HG03175 (cell line): ENCODE data around the gene CRB1.

Experiments
- ATAC-seq: cut with Tn5 transposase; IDR thresholded peaks from one replicate; pipeline ENCODE4 v1.9.1; 2021; ENCODE audit warnings: mild to moderate bottlenecking, moderate library complexity; ENCODE audit not compliant: unreplicated experiment

Gene CRB1

DNA sequence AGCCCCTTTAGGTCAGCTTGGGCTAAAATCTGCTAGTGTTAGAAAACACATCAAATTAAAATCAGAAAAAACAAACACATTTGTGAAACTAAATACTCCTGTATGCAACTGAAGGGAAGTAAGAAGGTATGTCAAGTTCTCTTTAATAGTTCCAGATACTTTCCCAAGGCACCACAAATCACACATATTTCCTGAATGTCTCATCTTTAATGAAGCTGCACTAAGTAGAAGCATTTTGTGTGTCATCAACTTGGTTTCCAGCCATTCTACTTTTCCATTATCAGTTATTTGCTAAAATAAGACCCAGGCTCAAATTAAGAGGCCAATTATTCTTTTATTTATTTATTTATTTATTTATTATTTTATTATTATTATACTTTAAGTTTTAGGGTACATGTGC is 34.7 kb downstream of the CRB1 start:
- no peak for ATAC-seq

DNA sequence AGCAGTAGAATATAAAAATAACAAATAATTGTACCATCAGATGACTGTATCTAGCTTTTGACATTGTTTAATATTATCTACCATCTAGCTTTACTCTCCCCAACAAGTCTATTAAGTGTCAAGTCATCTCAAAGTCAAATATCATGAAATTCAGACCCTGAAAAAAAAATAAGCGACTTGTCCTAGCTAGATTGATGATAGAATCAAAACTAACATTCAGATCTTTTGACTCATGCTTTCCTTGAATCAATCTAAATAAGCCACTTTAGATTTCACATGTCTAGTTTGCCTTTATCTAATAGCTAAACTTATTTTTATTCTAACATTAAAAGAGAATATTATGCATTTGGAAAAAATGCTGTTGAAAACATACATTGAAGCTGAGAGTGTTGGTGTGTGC is 35.4 kb downstream of the CRB1 start:
- no peak for ATAC-seq

DNA sequence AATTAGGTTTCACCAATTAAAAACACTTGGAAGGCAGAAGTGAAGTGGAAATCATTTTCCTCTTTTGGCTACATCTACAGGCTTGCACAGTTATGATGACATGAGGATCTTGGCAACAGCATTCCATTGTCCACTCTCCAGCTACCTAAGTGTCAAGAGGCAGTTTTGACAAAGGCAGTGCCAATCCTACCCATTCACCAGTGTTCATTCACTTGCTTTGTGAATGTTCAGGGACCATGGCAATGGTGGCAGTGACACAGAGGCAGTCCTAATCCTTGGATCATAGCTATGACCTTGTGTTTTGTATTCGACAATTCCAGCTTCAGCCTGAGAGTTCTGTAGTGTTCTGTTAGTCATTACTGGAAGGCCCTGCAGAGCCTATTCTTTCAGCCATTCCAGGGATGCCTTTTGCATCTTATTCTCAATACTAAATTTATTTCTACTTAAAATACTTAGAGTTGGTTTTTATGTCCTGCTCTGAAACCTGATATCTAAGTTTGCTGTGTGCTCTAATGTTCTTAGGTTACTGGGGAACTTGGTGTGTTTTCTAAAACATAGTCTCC is 36.7 kb downstream of the CRB1 start:
- ATAC-seq: no peak

DNA sequence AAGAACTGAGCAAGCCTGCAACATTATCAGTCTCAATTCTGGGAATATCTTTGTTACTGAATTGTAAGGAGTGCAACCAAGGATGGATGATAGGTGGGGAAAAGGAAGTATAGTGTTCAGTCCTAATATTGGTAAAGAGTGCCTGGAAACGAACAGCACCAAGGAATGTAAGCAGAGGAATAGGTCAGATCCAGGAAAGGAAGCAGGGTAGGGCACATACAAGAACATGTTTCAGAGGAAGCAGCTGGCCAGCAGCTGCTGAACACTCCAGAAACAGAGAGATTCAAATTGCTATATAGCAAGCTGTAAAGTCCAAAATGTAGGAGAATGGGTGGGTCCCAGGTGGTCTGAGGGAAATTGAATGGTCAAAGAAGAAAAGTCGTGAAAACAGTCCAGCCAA is 37.9 kb downstream of the CRB1 start:
- no peak for ATAC-seq

DNA sequence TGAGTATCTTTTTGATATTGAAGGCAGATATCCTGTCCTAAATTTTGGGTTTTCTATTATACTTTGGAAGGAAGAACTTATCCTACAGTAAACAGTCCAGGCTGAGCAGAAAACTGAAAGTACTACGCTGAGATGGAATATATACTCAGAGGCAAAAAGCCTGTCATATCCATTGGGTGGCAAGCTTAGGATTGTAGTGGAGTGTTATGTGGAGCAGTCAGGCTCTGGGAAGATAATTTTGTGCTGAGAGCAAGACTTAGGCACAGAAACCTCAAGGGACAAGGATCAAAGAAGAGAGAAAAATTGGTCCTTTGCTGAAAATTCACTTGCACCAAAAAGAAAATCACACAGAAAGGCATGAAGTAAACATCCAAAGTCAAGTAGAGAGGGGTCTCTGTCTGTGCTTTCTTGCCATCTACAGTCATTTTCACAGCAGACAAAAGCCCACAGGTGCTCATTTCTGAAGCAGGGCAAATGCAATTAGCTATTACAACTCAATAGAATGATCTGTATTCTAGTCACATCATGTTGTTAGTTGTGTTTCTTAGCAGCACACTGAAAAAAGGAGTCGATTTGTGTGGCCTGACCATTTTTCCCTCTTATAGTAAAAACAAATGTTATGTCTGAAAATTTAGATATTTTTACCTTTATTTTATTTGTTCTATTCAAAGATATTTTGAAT is 38.5 kb downstream of the CRB1 start:
- ATAC-seq: no peak

DNA sequence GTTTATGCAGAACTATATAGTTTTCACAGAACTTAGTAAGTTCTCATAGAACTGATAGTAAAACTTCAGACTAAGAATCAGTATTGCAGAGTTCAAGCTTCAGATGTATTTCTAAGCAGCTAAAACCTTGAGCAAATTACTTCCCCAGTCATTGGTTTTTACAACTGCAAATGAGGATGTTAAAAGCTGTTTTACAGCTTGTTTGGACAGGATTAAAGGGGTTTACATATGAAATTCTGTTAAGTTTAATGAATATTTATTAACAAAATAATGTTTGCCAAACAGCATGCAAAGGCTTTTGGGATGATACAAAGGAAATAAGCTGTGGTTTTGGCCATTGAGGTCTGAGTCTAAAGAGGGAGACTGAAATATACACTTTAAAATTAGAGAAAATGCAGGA is 39.1 kb downstream of the CRB1 start:
- no peak for ATAC-seq

DNA sequence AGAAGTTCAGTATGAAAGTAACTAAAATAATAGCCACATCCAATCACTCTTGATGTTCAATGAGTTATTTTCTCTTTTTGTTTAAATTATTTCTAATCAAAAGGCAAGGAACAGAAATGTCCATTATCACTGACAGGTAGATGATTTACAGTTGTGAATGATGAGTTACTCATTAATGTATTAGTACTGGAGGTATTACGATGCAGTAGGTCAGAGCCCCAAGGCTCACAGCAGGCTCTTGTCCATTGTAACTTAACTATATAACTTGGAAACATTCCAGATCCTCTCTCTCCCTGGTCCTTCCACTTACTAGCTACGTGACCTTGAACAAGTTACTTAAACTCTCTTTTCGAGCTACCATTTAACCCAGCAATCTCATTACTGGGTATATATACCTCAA is 39.5 kb downstream of the CRB1 start:
- no peak for ATAC-seq

DNA sequence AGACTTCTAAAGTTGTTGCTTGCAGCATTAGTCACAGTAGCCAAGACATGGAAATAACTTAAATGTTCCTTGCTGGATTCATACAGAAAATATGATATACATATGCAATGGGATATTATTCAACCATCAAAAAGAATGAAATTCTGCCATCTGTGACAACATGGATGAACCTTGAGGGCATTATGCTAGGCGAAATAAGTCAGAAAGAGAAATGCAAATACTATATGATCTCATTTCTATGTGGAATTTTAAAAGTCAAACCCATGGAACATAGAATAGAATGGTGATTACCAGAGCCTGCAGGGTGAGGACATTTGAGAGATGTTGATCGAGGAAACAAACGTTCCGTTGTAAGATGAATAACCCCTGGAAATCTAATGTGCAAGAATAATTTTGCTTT is 43.0 kb downstream of the CRB1 start:
- ATAC-seq: no peak

DNA sequence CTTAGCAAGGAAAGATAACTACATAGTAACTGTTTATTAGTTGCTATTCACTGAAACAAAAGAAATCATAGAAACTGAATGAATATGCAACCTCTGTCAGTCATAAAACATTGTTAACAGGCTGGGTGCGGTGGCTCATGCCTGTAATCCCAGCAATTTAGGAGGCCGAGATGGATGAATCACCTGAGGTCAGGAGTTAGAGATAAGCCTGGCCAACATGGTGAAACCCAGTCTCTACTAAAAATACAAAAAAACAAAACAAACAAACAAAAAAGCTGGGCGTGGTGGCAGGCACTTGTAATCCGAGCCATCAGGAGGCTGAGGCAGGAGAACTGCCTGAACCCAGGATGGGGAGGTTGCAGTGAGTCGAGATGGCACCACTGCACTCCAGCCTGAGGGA is 44.1 kb downstream of the CRB1 start:
- ATAC-seq: no peak

DNA sequence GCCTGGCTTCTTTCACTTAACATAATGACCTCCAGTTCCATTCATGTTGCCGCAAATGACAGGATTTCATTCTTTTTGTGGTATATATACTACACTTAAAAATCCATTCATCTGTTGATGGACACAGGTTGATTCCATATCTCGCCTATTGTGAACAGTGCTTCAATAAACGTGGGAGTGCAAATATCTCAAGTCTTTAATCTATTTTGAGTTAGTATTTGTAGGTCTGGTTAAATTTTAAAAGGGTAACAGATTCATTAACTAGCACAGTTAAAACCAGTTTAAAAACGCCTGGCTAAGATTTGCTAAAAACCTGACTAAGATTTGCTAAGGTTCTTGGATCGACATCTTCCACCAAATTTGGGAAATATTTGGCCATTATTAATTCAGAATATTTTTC is 45.7 kb downstream of the CRB1 start:
- no peak for ATAC-seq

DNA sequence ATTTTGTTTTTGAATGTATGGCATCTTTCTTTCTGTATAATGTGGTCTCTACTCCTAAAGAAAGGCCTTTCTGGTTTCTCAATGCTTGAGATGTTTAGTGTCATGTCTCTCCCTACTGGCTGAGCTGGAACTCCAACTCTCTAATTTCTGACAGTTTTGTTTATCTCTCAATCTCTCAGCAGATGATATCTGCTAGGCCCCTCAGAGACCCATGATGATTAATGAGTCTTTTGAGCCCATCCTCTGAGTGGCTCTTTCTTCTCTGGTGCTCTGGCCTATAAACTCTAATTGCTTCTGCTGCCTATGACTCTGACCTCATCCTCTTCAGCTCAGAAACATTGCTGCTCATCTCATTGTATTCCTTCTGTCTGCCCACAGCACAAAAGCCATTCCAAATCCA is 46.6 kb downstream of the CRB1 start:
- ATAC-seq: no peak

DNA sequence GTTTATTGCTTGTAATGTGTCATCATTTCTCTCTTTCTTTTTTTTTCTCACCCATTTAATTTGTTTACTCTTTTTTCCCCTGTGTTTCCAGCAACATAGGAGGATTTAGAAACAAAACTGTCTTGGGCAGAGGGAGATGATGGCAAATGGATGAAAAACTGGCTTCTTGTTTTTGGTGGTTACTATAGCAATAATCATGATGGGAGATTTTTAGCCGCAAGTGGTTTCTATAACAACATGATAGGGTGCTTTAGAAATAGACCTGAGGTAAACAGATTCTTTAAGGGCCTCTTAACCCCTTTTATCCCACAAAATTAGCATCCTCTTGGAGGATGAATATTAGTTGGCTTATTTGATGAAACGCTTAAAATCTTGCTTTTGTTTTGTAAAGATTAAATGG is 51.6 kb downstream of the CRB1 start:
- no peak for ATAC-seq

DNA sequence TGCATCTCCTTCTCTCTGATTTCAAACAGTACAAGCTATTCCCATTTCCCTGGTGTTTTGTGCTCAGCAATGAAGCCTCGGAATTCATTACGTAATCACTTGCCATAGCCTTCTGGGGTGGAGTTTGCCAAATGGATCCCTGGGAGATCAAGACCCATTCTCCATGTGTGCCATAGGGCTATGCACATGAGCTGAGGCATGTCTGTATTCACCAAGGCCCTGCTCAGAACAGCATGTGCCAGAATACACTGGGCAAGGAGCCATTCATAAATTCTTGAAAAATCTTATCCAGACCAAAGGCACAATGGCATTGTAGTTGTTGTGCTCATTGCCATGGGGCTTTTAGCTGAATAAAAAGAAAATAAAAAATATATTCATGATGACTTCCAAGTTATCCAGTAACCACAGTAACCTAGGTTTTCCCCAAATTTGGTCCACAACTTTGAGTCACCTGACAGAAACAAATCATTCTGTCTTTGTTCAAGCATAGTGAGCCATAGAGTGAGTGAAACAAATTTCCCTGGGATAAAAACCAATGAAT is 53.0 kb downstream of the CRB1 start:
- no peak for ATAC-seq

DNA sequence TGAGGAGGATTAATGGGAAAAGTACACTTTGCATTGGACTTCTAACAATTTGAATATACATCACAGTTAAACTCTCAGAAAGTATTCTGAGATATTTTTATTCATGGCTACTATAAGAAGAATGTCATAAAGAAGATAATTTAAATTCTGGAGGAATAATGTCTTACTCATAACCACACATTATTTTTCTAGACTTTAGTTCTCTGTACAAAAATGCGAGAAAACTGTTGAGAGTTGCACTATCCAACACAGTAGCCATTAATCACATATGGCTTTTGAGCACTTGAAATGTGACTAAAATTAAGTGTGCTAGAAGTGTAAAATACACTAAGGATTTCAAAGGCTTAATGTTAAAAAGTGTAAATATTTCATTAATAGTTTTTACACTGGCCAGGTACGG is 53.8 kb downstream of the CRB1 start:
- ATAC-seq: no peak

DNA sequence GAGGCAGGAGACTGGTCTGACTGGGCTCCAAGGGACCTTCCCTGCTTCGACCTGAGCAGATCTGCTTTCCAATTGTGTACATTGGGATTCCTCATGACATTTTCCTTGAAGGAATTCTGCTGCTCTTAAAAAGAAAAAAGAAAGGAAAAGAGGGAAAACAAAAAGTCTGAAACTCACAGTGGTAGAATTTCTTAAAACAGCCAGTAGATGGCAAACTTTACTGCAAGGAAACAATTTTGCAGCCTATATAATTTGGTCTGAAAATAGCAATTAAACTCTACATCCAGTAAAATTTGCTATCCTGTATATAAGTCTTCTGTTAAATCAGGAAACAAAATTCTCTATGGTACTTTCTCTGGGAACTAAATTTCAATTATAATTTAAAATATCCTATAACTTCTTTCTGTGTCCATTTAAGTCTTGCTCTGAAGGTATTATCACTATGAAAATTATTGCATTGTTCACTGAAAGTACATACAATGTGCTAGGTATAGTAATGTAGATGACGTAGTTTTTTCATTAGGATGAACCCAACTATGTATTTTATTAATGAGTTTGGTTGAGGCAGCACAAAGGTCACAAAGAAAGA is 59.8 kb downstream of the CRB1 start:
- no peak for ATAC-seq

DNA sequence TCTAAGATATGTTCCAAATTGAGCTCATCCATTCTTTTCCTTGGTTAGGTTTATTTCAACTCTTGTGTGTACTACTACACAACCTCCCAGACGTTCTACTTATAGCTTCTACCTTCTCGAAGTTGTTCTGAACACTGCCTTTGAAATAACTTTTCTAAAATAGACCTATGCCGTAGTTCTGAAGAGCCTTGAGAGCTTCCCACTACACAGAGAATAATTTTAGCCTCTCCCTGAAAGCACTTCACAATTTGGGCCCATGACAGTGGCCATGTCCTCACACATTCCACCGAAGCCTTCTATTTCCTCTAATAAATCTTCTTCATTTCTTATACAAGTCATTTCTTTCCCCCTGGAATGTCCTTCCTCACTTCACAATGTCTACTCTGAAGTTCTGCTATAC is 62.2 kb downstream of the CRB1 start:
- ATAC-seq: no peak

DNA sequence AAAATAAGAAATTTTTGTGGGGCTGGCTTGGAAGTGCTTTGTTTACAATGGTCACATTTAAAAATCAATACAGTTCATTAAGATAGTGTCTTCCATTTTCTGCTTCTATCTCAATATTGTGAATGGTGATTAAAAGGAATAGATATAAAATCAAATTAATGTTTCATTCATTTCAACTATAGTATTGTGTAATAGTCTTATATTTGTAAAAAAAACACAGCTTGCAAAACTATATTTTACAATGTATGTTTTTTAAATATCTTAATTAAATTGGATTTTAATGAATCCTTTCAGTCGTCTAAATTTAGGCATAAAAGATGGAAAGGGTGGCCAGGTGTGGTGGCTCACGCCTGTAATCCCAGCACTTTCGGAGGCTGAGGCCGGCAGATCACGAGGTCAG is 63.5 kb downstream of the CRB1 start:
- no peak for ATAC-seq

DNA sequence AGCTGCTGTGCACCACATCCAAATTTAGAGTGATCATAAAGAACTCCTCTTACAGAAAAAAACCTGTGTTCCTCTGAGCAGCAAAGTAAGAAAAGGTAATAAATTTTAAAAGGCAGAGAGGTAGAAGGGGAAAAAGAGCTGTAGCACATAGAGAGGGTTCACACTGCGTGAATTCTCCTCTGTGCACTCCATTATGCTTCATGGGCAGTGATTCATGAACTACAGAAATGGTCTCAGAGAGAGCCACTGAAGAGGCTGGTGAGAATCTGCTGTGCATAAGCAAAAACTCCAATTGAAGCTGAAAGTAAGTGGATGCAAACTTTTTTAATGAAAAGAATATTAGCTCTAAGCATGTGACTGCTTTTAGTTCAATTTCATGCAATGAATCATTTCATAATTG is 65.0 kb downstream of the CRB1 start:
- ATAC-seq: no peak

DNA sequence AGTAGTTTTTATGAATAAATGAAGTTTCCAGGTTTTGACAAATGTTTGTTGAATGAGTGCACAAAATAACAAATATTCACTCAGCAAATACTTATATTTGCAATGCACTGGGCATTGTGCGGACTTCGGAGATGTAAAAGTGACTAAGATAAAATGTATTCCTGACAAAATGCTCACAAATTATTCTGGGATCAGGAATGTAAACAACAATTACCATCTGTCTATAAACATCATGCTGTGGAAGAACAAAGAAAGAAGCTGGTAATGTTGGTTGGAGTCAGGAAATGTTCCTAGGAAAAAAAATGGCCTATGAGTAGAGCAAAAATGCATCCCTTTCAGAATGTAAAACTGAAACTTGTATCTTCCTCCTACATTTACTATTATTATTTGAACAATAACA is 68.5 kb downstream of the CRB1 start:
- no peak for ATAC-seq

DNA sequence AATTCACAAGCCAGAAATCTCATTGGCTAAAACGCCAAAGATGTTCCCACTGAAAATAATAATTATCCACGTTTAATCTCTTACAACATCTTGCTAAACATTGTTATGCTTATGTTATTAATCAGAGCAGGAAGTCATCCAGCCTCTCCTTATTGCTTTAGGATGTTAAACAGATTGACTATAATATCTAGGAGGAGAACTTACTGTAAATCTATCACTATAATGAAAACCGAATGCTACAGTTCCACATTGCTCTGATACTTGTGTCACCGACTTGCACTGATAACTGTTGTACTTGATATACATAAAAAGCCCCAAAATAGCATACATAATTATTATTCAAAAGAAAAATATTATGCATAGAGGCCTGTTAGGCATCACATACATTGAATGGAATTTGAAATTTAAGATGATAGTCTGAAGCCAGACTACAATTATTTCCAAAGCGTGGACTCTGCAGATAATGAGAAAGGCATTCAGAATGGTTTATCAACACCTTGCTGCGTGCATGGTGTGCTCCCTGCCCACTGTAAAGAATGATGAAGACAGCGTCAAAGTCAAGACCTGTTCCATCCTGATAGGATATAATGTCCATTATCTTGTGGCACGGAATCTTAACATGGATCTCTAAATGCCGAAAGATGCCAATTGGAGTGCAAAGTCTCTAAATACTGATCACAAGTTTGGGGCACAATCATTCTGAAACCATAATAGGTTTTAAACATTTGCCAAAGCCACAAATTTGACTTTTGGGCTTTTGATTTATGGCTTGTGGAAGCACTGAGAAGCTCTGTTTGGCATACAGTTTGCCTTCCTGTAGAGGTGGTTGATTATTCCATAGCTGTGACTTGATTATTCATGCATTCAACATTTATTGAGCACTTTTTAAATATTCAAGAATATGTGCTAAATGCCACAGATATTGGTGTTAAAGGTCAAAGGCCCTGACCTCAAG is 71.3 kb downstream of the CRB1 start:
- ATAC-seq: no peak

DNA sequence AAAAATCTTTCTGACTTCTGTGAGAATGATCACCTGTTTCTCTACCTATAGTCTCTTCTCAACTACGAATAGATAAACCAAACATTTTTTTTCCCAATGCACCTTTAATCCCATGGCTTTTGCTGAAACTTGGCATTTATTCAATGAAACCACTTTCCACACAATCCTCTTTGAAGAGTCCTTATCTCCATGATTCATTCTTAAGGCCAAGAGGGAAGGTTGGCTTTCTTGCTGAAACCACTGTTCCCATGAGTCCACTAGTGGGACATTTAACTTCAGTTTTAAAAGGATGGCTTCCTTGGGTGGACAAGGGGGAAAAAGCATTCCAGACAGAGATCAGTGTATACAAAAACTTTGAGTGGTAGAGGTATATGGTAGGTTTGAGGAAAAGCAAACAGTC is 73.6 kb downstream of the CRB1 start:
- no peak for ATAC-seq
